ENCODE data around the gene SVIL. TPM values are rescaled to one million over a fixed set of nuclear protein-coding genes. Genes with fewer than 3 reads are reported as not detected.

Gene SVIL
- total and polyA plus RNA-seq, 10 donors: 1.4 to 65.3 (median 20.4) TPM

GRCh38 chr10:29545122-29545521 is 89.6 kb downstream of the SVIL start:
- intact Hi-C loops (cut with DNase I; ENCODE audit: low total_unique reads): no loop called here
- TF ChIP-seq POLR2A (IDR thresholded peaks at IDR 0.05): no peak
- no peak for TF ChIP-seq CTCF (IDR thresholded peaks at IDR 0.05 in 8 of 11, conservative IDR thresholded peaks at IDR 0.05 in 3 of 11)
- no peak for TF ChIP-seq POLR2AphosphoS5 (IDR thresholded peaks at IDR 0.05)
- no peak overlapping the region for H3K4me3 ChIP-seq
- H3K36me3 ChIP-seq: peaks cover 0 to 13% (median under 1%) of the 10 kb centered on the region in 6 donors
- H3K4me1 ChIP-seq: no peaks in the 10 kb centered on the region
- no peak for DNase-seq
- no peaks in the 10 kb centered on the region for H3K27me3 ChIP-seq (replicated peaks in 1 of 7)
- H3K27ac ChIP-seq: no peak overlapping the region
- WGBS, 5 donors: 58 to 82% (median 81%) methylated on average over 5 of the region's 5 CpGs
- H3K9me3 ChIP-seq: no peaks in the 10 kb centered on the region

- intact Hi-C loops (cut with DNase I; ENCODE audit: low total_unique reads): no loop called here
- H3K27ac ChIP-seq: no peak overlapping the region
Observed at GRCh38 chr10:29543715-29544114, 91.1 kb downstream of the SVIL start.

GRCh38 chr10:29542723-29543122 is 92.0 kb downstream of the SVIL start:
- Histone ChIP-seq H3K27ac (no peak overlapping the region), H3K36me3 (peaks cover 0 to 22% (median 0%) of the 10 kb centered on the region in 6 donors)
- intact Hi-C loops (cut with DNase I; ENCODE audit: low total_unique reads): no loop called here

More at GRCh38 chr10:29543715-29544114, 91.1 kb downstream of the SVIL start:
- Histone ChIP-seq H3K9me3 (no peaks in the 10 kb centered on the region), H3K4me3 (no peak overlapping the region), H3K4me1 (no peaks in the 10 kb centered on the region), H3K27me3 (replicated peaks in 1 of 7) (no peaks in the 10 kb centered on the region), H3K36me3 (peaks cover 0 to 17% (median 0%) of the 10 kb centered on the region in 6 donors)
- no peak for DNase-seq
- TF ChIP-seq POLR2AphosphoS5 (IDR thresholded peaks at IDR 0.05) (no peak), POLR2A (IDR thresholded peaks at IDR 0.05) (no peak), CTCF (IDR thresholded peaks at IDR 0.05 in 8 of 11, conservative IDR thresholded peaks at IDR 0.05 in 3 of 11) (no peak)

More at GRCh38 chr10:29542723-29543122, 92.0 kb downstream of the SVIL start:
- no peak for TF ChIP-seq CTCF (IDR thresholded peaks at IDR 0.05 in 8 of 11, conservative IDR thresholded peaks at IDR 0.05 in 3 of 11)
- TF ChIP-seq POLR2AphosphoS5 (IDR thresholded peaks at IDR 0.05): no peak
- TF ChIP-seq POLR2A (IDR thresholded peaks at IDR 0.05): no peak
- Histone ChIP-seq H3K4me1 (no peaks in the 10 kb centered on the region), H3K4me3 (no peak overlapping the region), H3K9me3 (no peaks in the 10 kb centered on the region), H3K27me3 (replicated peaks in 1 of 7) (no peaks in the 10 kb centered on the region)
- 77 to 89% (median 83%) methylated on average over 4 of the region's 4 CpGs for WGBS, 5 donors
- DNase-seq: no peak

All from spleen (tissue), 11 donors.